MCF 10A (cell line): ENCODE results near the gene GNL1. TPM values are rescaled to one million over a fixed set of nuclear protein-coding genes. Genes with fewer than 3 reads are reported as not detected.

Source experiments
- BruUV-seq: library from RNA; stranded (reverse); fragments of 400-500 nt; replicated peaks from 2 replicates; lab custom pipeline; 2021; lab: Mats Ljungman, UMichigan
- CTCF ChIA-PET: fragments of 300-600 bp; sonication (Branson Sonifier 250); formaldehyde crosslinking; extraction: SDS; loops from one replicate; lab custom pipeline; 2021; ENCODE audit warnings: antibody characterized with exemption, inconsistent platforms; lab: Yijun Ruan, JAX
- POLR2A ChIA-PET: fragments of 300-600, 350-650 bp; sonication (Branson Sonifier 250); formaldehyde crosslinking; extraction: SDS; loops from one replicate; lab custom pipeline; 2020; ENCODE audit warnings: antibody characterized with exemption, inconsistent platforms; lab: Yijun Ruan, JAX
- DNase-seq: peaks from one replicate; pipeline ENCODE4 v3.0.0-alpha.2; 2018; ENCODE audit not compliant: unreplicated experiment
- H3K27ac Mint-ChIP-seq: one replicate; pipeline ENCODE4 v1.8.0; 2022; ENCODE audit warnings: mild to moderate bottlenecking, low read depth, mixed read lengths; ENCODE audit not compliant: unreplicated experiment
- H3K27me3 Mint-ChIP-seq: one replicate; pipeline ENCODE4 v1.8.0; 2022; ENCODE audit warnings: mixed read lengths; ENCODE audit not compliant: insufficient read depth, unreplicated experiment
- H3K36me3 Mint-ChIP-seq: one replicate; pipeline ENCODE4 v1.8.0; 2022; ENCODE audit warnings: mild to moderate bottlenecking, moderate library complexity, mixed read lengths; ENCODE audit not compliant: insufficient read depth, unreplicated experiment
- H3K4me1 Mint-ChIP-seq: one replicate; pipeline ENCODE4 v1.8.0; 2022; ENCODE audit warnings: mixed read lengths; ENCODE audit not compliant: insufficient read depth, unreplicated experiment
- H3K4me3 Mint-ChIP-seq: one replicate; pipeline ENCODE4 v1.8.0; 2022; ENCODE audit warnings: mild to moderate bottlenecking, moderate library complexity, mixed read lengths; ENCODE audit not compliant: unreplicated experiment
- H3K9me3 Mint-ChIP-seq: one replicate; pipeline ENCODE4 v1.8.0; 2022; ENCODE audit warnings: mixed read lengths; ENCODE audit not compliant: unreplicated experiment
- intact Hi-C: fragments of 100-400 bp; cut with micrococcal nuclease; formaldehyde crosslinking; loops from 2 replicates; pipeline ENCODE4 v1.14.1; 2022
- total RNA-seq: library from RNA; stranded (reverse); gene quantifications from 2 replicates; pipeline ENCODE4 v1.2.3, GENCODE V29; 2022
- TF ChIP-seq, protein P1 (sequence below): fragments of 200-600 bp; IDR thresholded peaks from one replicate; pipeline ENCODE4 v1.8.0; 2022; ENCODE audit warnings: antibody characterized with exemption, mild to moderate bottlenecking; ENCODE audit not compliant: unreplicated experiment

Gene GNL1
- total RNA-seq, 1 experiment from 2014 or later, result 76.8 TPM

DNA sequence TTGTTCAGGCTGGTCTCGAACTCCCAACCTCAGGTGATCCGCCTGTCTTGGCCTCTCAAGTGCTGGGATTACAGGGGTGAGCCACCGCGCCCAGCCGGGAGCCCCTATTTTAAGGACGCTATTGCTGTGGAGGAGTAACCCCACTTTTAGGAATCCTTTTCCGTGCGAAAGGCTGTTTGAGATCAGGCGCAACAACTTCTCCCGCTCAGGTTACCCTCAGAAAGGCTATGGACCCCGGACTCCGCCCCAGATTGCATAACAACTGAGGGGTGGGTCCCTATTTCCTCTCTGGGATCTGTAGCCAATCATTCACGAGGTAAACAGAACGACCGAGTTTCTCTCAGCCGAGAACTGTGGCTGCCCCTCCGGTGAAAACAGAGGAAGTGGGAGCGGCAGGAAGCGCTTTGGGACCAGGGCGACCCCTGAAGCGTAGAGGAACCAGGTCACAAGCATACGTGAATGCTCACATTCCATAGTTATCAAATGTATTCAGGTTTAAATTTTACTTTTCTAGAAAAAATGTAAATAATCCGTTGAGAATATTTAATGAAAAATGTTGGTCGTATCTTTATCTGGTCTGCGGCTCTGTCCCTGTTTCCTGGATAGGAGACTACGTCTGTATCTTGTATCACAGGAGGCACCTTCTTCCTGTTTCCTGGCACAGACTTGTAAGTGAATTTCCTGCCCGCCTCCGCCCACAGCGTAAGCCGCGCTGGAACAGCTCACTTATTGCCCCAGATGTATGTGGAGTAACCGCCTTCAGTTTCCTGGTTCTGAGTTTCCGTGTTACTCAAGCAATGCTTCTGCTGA is 40.1 kb downstream of the GNL1 start:
- TF ChIP-seq, protein P1, sequence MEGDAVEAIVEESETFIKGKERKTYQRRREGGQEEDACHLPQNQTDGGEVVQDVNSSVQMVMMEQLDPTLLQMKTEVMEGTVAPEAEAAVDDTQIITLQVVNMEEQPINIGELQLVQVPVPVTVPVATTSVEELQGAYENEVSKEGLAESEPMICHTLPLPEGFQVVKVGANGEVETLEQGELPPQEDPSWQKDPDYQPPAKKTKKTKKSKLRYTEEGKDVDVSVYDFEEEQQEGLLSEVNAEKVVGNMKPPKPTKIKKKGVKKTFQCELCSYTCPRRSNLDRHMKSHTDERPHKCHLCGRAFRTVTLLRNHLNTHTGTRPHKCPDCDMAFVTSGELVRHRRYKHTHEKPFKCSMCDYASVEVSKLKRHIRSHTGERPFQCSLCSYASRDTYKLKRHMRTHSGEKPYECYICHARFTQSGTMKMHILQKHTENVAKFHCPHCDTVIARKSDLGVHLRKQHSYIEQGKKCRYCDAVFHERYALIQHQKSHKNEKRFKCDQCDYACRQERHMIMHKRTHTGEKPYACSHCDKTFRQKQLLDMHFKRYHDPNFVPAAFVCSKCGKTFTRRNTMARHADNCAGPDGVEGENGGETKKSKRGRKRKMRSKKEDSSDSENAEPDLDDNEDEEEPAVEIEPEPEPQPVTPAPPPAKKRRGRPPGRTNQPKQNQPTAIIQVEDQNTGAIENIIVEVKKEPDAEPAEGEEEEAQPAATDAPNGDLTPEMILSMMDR, result no peak
- H3K27me3 Mint-ChIP-seq, result no peaks in the 10 kb centered on the region
- H3K27ac Mint-ChIP-seq, result peak overlapping the region; percentile 98
- DNase-seq, result peak; percentile 95
- intact Hi-C loops, result loop anchor here (2.0 kb wide), 1 partner anchor 19 kb away; no protein-coding TSS in a partner anchor
- BruUV-seq, result TSS peak; percentile 95
- CTCF ChIA-PET, result interaction anchor here (1.2 to 2.6 kb wide), 3 partner anchors 16 to 25 kb away, joined by 4 to 9 read pairs (median 7); no protein-coding TSS in a partner anchor
- H3K36me3 Mint-ChIP-seq, result no peaks in the 10 kb centered on the region
- no peaks in the 10 kb centered on the region for H3K9me3 Mint-ChIP-seq
- H3K4me3 Mint-ChIP-seq, result peak overlapping the region; percentile 75
- H3K4me1 Mint-ChIP-seq, result peaks cover 5% of the 10 kb centered on the region
- POLR2A ChIA-PET, result interaction anchor here (0.6 to 3.6 kb wide), 16 partner anchors 12 to 390 kb away, joined by 3 to 19 read pairs (median 4); partner anchors contain the start of gene MRPS18B

DNA sequence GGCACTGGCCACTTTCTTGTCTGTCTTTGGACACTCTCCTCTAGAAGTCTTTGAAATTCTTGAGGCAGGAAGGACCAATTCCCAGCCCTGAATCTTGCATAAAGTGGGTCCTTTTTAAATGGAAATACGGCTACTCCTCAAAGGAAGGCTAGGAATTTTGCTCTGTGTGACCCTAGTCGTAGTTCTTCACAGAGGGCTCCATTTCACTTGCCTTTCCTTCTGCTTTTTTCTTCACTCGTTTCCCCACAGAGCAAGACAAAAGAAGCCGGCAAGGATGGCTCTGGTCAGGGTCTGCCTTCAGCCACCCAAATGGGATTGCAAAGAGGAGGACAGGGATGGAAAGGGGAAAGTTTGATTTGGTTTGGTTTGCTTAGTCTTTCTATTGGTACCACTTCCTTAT is 41.2 kb downstream of the GNL1 start:
- CTCF ChIA-PET, result interaction anchor here (2.3 kb wide), 1 partner anchor 17 kb away, joined by 9 read pairs; no protein-coding TSS in a partner anchor
- Mint-ChIP-seq H3K27ac (no peak overlapping the region), H3K36me3 (no peaks in the 10 kb centered on the region), H3K27me3 (no peaks in the 10 kb centered on the region), H3K4me3 (no peak overlapping the region), H3K4me1 (no peaks in the 10 kb centered on the region), H3K9me3 (no peaks in the 10 kb centered on the region)
- intact Hi-C loops, result no loop called here
- no peak for DNase-seq
- no TSS peak for BruUV-seq
- TF ChIP-seq, protein P1, result no peak
- POLR2A ChIA-PET, result interaction anchor here (3.6 kb wide), 1 partner anchor 13 kb away, joined by 19 read pairs; no protein-coding TSS in a partner anchor

DNA sequence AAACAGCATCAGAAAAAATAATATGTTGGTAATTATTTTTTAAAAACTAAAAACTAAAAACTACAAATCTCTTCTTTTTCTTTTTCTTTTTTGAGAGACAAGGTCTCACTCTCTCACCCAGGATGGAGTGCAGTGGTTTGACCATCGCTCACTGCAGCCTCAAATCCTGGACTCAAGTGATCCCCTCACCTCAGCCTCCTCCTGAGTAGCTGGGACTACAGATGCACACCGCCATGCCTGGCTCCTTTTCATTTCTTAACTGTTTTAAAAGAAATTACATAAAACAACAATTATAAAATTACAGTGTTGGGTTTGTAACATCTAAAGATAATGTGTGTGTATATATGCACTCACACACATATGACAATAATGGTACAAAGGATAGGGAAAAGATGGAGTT is 42.8 kb downstream of the GNL1 start:
- Mint-ChIP-seq H3K4me3 (no peak overlapping the region), H3K36me3 (no peaks in the 10 kb centered on the region), H3K4me1 (no peaks in the 10 kb centered on the region), H3K9me3 (no peaks in the 10 kb centered on the region), H3K27me3 (no peaks in the 10 kb centered on the region), H3K27ac (no peak overlapping the region)
- CTCF ChIA-PET, result interaction anchor here (1.0 to 2.3 kb wide), 3 partner anchors 19 to 28 kb away, joined by 6 to 9 read pairs (median 6); no protein-coding TSS in a partner anchor
- no TSS peak for BruUV-seq
- POLR2A ChIA-PET, result interaction anchor here (0.8 to 0.9 kb wide), 2 partner anchors 11 to 16 kb away, joined by 3 read pairs; no protein-coding TSS in a partner anchor
- DNase-seq, result no peak
- intact Hi-C loops, result no loop called here
- TF ChIP-seq, protein P1, result no peak

DNA sequence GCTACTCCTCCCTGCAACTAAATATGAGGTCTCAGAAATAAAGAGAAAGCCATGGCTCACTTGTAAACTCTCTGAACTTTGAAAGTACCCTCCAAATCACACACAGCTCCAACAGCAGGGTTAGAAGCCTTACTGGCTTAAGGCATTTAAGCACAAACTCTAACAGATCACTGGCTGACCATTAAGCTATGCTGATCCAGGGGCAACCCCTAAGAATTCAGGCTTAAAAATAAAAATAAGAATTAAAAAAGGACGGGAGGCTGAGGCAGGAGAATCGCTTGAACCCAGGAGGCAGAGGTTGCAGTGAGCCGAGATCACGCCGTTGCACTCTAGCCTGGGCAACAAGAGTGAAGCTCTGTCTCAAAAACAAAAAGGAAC is 45.1 kb downstream of the GNL1 start:
- no peaks in the 10 kb centered on the region for H3K9me3 Mint-ChIP-seq
- BruUV-seq, result no TSS peak
- POLR2A ChIA-PET, result interaction anchor here (0.6 to 1.2 kb wide), 5 partner anchors 10 to 107 kb away, joined by 3 to 6 read pairs (median 3); no protein-coding TSS in a partner anchor
- no peak overlapping the region for H3K27ac Mint-ChIP-seq
- no peaks in the 10 kb centered on the region for H3K36me3 Mint-ChIP-seq
- DNase-seq, result no peak
- CTCF ChIA-PET, result interaction anchor here (0.6 to 1.4 kb wide), 4 partner anchors 27 to 56 kb away, joined by 3 to 5 read pairs (median 4); no protein-coding TSS in a partner anchor
- TF ChIP-seq, protein P1, result no peak
- no peaks in the 10 kb centered on the region for H3K4me1 Mint-ChIP-seq
- intact Hi-C loops, result no loop called here
- no peaks in the 10 kb centered on the region for H3K27me3 Mint-ChIP-seq
- H3K4me3 Mint-ChIP-seq, result no peak overlapping the region
